ENCODE measurements around the gene PPP6C.

PPP6C gene

GRCh38 chr9:125143377-125144090 is 46.1 kb downstream of the PPP6C start, which contains the start of gene SCAI:
SCAI (minus strand) TSS chr9:125143528; CDS start chr9:125143437, 91 bp downstream.
- Histone ChIP-seq H3K27ac (ENCODE audit: insufficient read depth in 1 of 2, low read depth in 1 of 2, low read length in 2 of 2, poor library complexity in 1 of 2, severe bottlenecking in 2 of 2) (peak within 1 kb of the TSS; percentile 50 to 78), H3K27me3 (replicated peaks in 2 of 5; ENCODE audit: control insufficient read depth in 4 of 5, insufficient read depth in 5 of 5, low read length in 4 of 5) (no peaks in the 10 kb centered on the region)
- POLR2A ChIA-PET: interaction anchor here (0.6 to 0.7 kb wide), 2 partner anchors 202 to 857 kb away, joined by 3 to 4 read pairs; partner anchors contain the start of gene GOLGA1

GRCh38 chr9:125142560-125143376 is 46.8 kb downstream of the PPP6C start:
- POLR2A ChIA-PET: interaction anchor here (0.5 to 1.7 kb wide), 3 partner anchors 13 to 202 kb away, joined by 3 to 4 read pairs (median 3); partner anchors contain the start of gene GOLGA1

More at GRCh38 chr9:125143377-125144090, 46.1 kb downstream of the PPP6C start, which contains the start of gene SCAI:
- H3K4me1 ChIP-seq (ENCODE audit: control extremely low read depth in 1 of 4, control insufficient read depth in 4 of 4, insufficient read depth in 4 of 4, low read length in 3 of 4): peaks cover 5 to 26% (median 12%) of the 10 kb centered on the region in 4 experiments
- H3K4me3 ChIP-seq (ENCODE audit: control insufficient read depth in 1 of 7, extremely low read depth in 1 of 7, insufficient read depth in 4 of 7, low read depth in 2 of 7, low read length in 6 of 7): peak within 1 kb of the TSS; percentile 68 to 100 (median 87)
- CTCF ChIA-PET: interaction anchor here (0.7 to 3.3 kb wide), 22 partner anchors 8 to 205 kb away, joined by 3 to 18 read pairs (median 4); no protein-coding TSS in a partner anchor
- DNase-seq: peak; percentile 99
- no peaks in the 10 kb centered on the region for H3K9me3 ChIP-seq (ENCODE audit: control extremely low read depth in 1 of 5, control insufficient read depth in 4 of 5, insufficient read depth in 2 of 5, low read depth in 1 of 5, low read length in 4 of 5)
- peaks cover 2 to 11% (median 5%) of the 10 kb centered on the region in 4 experiments for H3K36me3 ChIP-seq (ENCODE audit: control insufficient read depth in 4 of 4, insufficient read depth in 4 of 4, low read length in 3 of 4)
- WGBS (ENCODE audit: insufficient coverage): under 1% methylated on average over 30 of the region's 46 CpGs

GRCh38 chr9:125141751-125142150 is 47.9 kb downstream of the PPP6C start:
- Histone ChIP-seq H3K36me3 (ENCODE audit: control insufficient read depth in 4 of 4, insufficient read depth in 4 of 4, low read length in 3 of 4) (peaks cover 2 to 11% (median 5%) of the 10 kb centered on the region in 4 experiments), H3K27ac (ENCODE audit: insufficient read depth in 1 of 2, low read depth in 1 of 2, low read length in 2 of 2, poor library complexity in 1 of 2, severe bottlenecking in 2 of 2) (no peak overlapping the region), H3K4me3 (ENCODE audit: control insufficient read depth in 1 of 7, extremely low read depth in 1 of 7, insufficient read depth in 4 of 7, low read depth in 2 of 7, low read length in 6 of 7) (peak overlapping the region in 3 of 7 experiments; percentile 84 to 100 (median 87)), H3K4me1 (ENCODE audit: control extremely low read depth in 1 of 4, control insufficient read depth in 4 of 4, insufficient read depth in 4 of 4, low read length in 3 of 4) (peaks cover 5 to 26% (median 12%) of the 10 kb centered on the region in 4 experiments), H3K27me3 (replicated peaks in 2 of 5; ENCODE audit: control insufficient read depth in 4 of 5, insufficient read depth in 5 of 5, low read length in 4 of 5) (no peaks in the 10 kb centered on the region), H3K9me3 (ENCODE audit: control extremely low read depth in 1 of 5, control insufficient read depth in 4 of 5, insufficient read depth in 2 of 5, low read depth in 1 of 5, low read length in 4 of 5) (no peaks in the 10 kb centered on the region)
- DNase-seq: no peak
- POLR2A ChIA-PET: interaction anchor here (1.7 kb wide), 1 partner anchor 16 kb away, joined by 4 read pairs; no protein-coding TSS in a partner anchor
- CTCF ChIA-PET: interaction anchor here (1.3 to 3.3 kb wide), 5 partner anchors 11 to 248 kb away, joined by 3 to 18 read pairs (median 9); no protein-coding TSS in a partner anchor
- WGBS (ENCODE audit: insufficient coverage): 73% methylated on average over 2 of the region's 4 CpGs

More at GRCh38 chr9:125142560-125143376, 46.8 kb downstream of the PPP6C start:
- Histone ChIP-seq H3K27ac (ENCODE audit: insufficient read depth in 1 of 2, low read depth in 1 of 2, low read length in 2 of 2, poor library complexity in 1 of 2, severe bottlenecking in 2 of 2) (peak overlapping the region; percentile 50 to 78), H3K9me3 (ENCODE audit: control extremely low read depth in 1 of 5, control insufficient read depth in 4 of 5, insufficient read depth in 2 of 5, low read depth in 1 of 5, low read length in 4 of 5) (no peaks in the 10 kb centered on the region), H3K4me3 (ENCODE audit: control insufficient read depth in 1 of 7, extremely low read depth in 1 of 7, insufficient read depth in 4 of 7, low read depth in 2 of 7, low read length in 6 of 7) (peak overlapping the region; percentile 68 to 100 (median 87)), H3K36me3 (ENCODE audit: control insufficient read depth in 4 of 4, insufficient read depth in 4 of 4, low read length in 3 of 4) (peaks cover 2 to 11% (median 5%) of the 10 kb centered on the region in 4 experiments), H3K4me1 (ENCODE audit: control extremely low read depth in 1 of 4, control insufficient read depth in 4 of 4, insufficient read depth in 4 of 4, low read length in 3 of 4) (peaks cover 5 to 26% (median 12%) of the 10 kb centered on the region in 4 experiments), H3K27me3 (replicated peaks in 2 of 5; ENCODE audit: control insufficient read depth in 4 of 5, insufficient read depth in 5 of 5, low read length in 4 of 5) (no peaks in the 10 kb centered on the region)
- CTCF ChIA-PET: interaction anchor here (0.8 to 3.3 kb wide), 14 partner anchors 9 to 249 kb away, joined by 3 to 18 read pairs (median 4); no protein-coding TSS in a partner anchor
- DNase-seq: peak; percentile 45 to 82 (median 70)
- WGBS (ENCODE audit: insufficient coverage): under 1% methylated on average over 26 of the region's 54 CpGs

- no peaks in the 10 kb centered on the region for H3K27me3 ChIP-seq (replicated peaks in 2 of 5; ENCODE audit: control insufficient read depth in 4 of 5, insufficient read depth in 5 of 5, low read length in 4 of 5)
- POLR2A ChIA-PET: interaction anchor here (1.1 to 1.7 kb wide), 2 partner anchors 10 to 16 kb away, joined by 3 to 4 read pairs; no protein-coding TSS in a partner anchor
- H3K27ac ChIP-seq (ENCODE audit: insufficient read depth in 1 of 2, low read depth in 1 of 2, low read length in 2 of 2, poor library complexity in 1 of 2, severe bottlenecking in 2 of 2): no peak overlapping the region
- peaks cover 2 to 11% (median 5%) of the 10 kb centered on the region in 4 experiments for H3K36me3 ChIP-seq (ENCODE audit: control insufficient read depth in 4 of 4, insufficient read depth in 4 of 4, low read length in 3 of 4)
- H3K4me1 ChIP-seq (ENCODE audit: control extremely low read depth in 1 of 4, control insufficient read depth in 4 of 4, insufficient read depth in 4 of 4, low read length in 3 of 4): peaks cover 5 to 26% (median 12%) of the 10 kb centered on the region in 4 experiments
- no peaks in the 10 kb centered on the region for H3K9me3 ChIP-seq (ENCODE audit: control extremely low read depth in 1 of 5, control insufficient read depth in 4 of 5, insufficient read depth in 2 of 5, low read depth in 1 of 5, low read length in 4 of 5)
- peak overlapping the region in 1 of 7 experiments; percentile 11 for H3K4me3 ChIP-seq (ENCODE audit: control insufficient read depth in 1 of 7, extremely low read depth in 1 of 7, insufficient read depth in 4 of 7, low read depth in 2 of 7, low read length in 6 of 7)
- WGBS (ENCODE audit: insufficient coverage): no CpG with 5 or more reads among the region's 3 CpGs
- CTCF ChIA-PET: interaction anchor here (0.7 to 2.7 kb wide), 5 partner anchors 10 to 247 kb away, joined by 3 to 18 read pairs (median 3); no protein-coding TSS in a partner anchor
- no peak for DNase-seq
Measured at GRCh38 chr9:125141251-125141650, 48.4 kb downstream of the PPP6C start.

- Histone ChIP-seq H3K27me3 (replicated peaks in 2 of 5; ENCODE audit: control insufficient read depth in 4 of 5, insufficient read depth in 5 of 5, low read length in 4 of 5) (no peaks in the 10 kb centered on the region), H3K9me3 (ENCODE audit: control extremely low read depth in 1 of 5, control insufficient read depth in 4 of 5, insufficient read depth in 2 of 5, low read depth in 1 of 5, low read length in 4 of 5) (no peaks in the 10 kb centered on the region), H3K4me3 (ENCODE audit: control insufficient read depth in 1 of 7, extremely low read depth in 1 of 7, insufficient read depth in 4 of 7, low read depth in 2 of 7, low read length in 6 of 7) (no peak overlapping the region), H3K4me1 (ENCODE audit: control extremely low read depth in 1 of 4, control insufficient read depth in 4 of 4, insufficient read depth in 4 of 4, low read length in 3 of 4) (peaks cover 5 to 26% (median 12%) of the 10 kb centered on the region in 4 experiments), H3K27ac (ENCODE audit: insufficient read depth in 1 of 2, low read depth in 1 of 2, low read length in 2 of 2, poor library complexity in 1 of 2, severe bottlenecking in 2 of 2) (no peak overlapping the region), H3K36me3 (ENCODE audit: control insufficient read depth in 4 of 4, insufficient read depth in 4 of 4, low read length in 3 of 4) (peaks cover 2 to 11% (median 5%) of the 10 kb centered on the region in 4 experiments)
- ChIA-PET CTCF (interaction anchor here (0.7 to 2.7 kb wide), 5 partner anchors 9 to 69 kb away, joined by 3 to 18 read pairs (median 3); no protein-coding TSS in a partner anchor), POLR2A (interaction anchor here (1.1 kb wide), 1 partner anchor 9 kb away, joined by 3 read pairs; no protein-coding TSS in a partner anchor)
- WGBS (ENCODE audit: insufficient coverage): no CpG with 5 or more reads among the region's 1 CpG
- DNase-seq: no peak
Measured at GRCh38 chr9:125140576-125140975, 49.0 kb downstream of the PPP6C start.

GRCh38 chr9:125137200-125137599 is 52.4 kb downstream of the PPP6C start:
- POLR2A ChIA-PET: no interaction called here
- peaks cover 2 to 15% (median 10%) of the 10 kb centered on the region in 4 experiments for H3K36me3 ChIP-seq (ENCODE audit: control insufficient read depth in 4 of 4, insufficient read depth in 4 of 4, low read length in 3 of 4)
- H3K9me3 ChIP-seq (ENCODE audit: control extremely low read depth in 1 of 5, control insufficient read depth in 4 of 5, insufficient read depth in 2 of 5, low read depth in 1 of 5, low read length in 4 of 5): peaks cover 0 to 4% (median 0%) of the 10 kb centered on the region in 5 experiments
- no peak overlapping the region for H3K27ac ChIP-seq (ENCODE audit: insufficient read depth in 1 of 2, low read depth in 1 of 2, low read length in 2 of 2, poor library complexity in 1 of 2, severe bottlenecking in 2 of 2)
- peaks cover 2 to 16% (median 5%) of the 10 kb centered on the region in 4 experiments for H3K4me1 ChIP-seq (ENCODE audit: control extremely low read depth in 1 of 4, control insufficient read depth in 4 of 4, insufficient read depth in 4 of 4, low read length in 3 of 4)
- DNase-seq: no peak
- WGBS (ENCODE audit: insufficient coverage): 100% methylated on average over 3 of the region's 4 CpGs
- CTCF ChIA-PET: interaction anchor here (0.6 kb wide), 1 partner anchor 95 kb away, joined by 3 read pairs; no protein-coding TSS in a partner anchor
- H3K4me3 ChIP-seq (ENCODE audit: control insufficient read depth in 1 of 7, extremely low read depth in 1 of 7, insufficient read depth in 4 of 7, low read depth in 2 of 7, low read length in 6 of 7): no peak overlapping the region
- H3K27me3 ChIP-seq (replicated peaks in 2 of 5; ENCODE audit: control insufficient read depth in 4 of 5, insufficient read depth in 5 of 5, low read length in 4 of 5): no peaks in the 10 kb centered on the region

Data from common myeloid progenitor, CD34-positive (primary cell).